Measurements from ENCODE around the gene CSNK1G1.

DNA sequence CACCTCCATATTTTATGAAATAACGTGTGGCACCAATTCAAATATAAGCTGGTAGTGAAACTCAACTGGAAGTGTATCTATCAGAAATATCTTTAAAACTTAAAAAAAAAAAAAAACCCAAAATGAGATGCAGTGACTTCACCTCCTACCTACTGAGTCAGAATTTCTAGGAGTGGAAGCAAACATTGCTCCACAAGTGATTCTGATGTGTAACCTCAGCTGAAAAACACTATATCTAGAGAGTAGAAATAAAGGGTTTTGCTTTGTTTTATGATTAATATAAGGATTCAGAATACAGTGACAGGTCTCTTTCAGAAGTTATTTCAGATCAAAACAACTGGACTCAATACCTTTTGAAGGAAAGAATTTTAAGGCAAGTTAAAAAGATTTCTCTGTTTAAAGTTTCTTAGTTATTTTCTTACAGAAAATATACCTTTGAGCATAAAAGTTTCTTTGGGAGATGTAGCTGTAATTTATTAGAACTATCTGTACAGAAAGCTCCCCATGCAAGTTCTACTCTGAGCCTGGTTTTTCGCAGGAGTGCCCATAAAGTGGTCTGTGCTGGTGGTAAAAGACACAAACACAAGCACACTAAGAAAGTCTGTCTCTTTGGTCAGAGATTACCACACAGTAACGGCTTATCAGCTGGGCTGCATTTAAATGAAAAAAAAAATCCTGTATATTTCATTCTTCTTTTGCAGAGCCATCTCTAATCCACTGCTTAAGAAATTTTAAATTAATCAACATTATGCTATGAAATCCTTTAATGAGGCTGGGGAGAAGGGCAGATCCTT lies 133.2 kb downstream of the CSNK1G1 start:
- TF ChIP-seq POLR2A (IDR thresholded peaks at IDR 0.05; ENCODE audit: low read length) (no peak), GATA1 (IDR thresholded peaks at IDR 0.05; ENCODE audit: low read depth, low read length) (no peak)
